ENCODE measurements around the gene UBE2K. TPM values are rescaled to one million over a fixed set of nuclear protein-coding genes. Genes with fewer than 3 reads are reported as not detected.
"Not testable (repeated sequence)": the region's sequence is repeated elsewhere in the genome, so short reads cannot be mapped to it uniquely, and the experiment has no call there.

Gene UBE2K
- total RNA-seq, 1 donor from 2014 or later: 87.5 TPM

DNA sequence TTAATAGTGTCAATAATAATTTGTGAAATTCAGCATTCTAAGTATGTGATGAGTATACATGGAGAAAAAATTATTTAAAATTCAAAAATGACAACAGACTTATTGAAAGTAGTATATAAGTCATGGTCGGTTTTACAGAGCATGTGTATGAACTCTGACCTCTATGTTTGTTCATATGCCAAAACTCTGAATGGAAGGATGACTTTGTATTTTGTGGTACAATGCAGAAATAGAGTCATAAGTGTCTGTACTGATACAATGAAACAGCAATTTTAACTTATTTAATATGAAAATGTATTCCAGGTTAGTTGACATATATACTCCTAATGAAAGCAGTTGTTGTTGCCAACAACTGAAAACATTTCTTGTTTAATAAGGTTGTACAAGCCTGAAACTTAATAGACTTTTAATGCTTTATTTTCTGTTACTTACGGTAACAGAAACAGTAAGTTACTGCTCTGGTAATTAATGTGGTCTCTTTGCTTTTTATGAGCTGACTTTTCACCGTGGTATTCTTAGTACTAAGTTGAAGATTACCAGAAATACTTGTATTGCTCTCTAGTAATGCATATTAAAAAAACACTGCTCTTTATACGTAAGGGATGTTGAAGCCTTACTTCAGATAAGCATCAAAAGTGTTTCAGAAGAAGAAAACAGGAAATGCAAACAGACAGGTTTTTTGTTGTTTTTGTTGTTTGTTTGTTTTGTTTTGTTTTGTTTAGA is 1.9 kb downstream of the UBE2K start:
- Mint-ChIP-seq H3K36me3 (ENCODE audit: low read depth) (no peaks in the 10 kb centered on the region), H3K4me1 (ENCODE audit: low read depth) (peaks cover 38% of the 10 kb centered on the region), H3K9me3 (ENCODE audit: low read depth) (no peaks in the 10 kb centered on the region), H3K27ac (ENCODE audit: unreplicated experiment) (peak overlapping the region; percentile 98), H3K4me3 (ENCODE audit: unreplicated experiment) (peak overlapping the region; percentile 100), H3K27me3 (ENCODE audit: low read depth) (no peaks in the 10 kb centered on the region)
- no peak for DNase-seq (ENCODE audit: low spot score)
- TF ChIP-seq, protein P1, sequence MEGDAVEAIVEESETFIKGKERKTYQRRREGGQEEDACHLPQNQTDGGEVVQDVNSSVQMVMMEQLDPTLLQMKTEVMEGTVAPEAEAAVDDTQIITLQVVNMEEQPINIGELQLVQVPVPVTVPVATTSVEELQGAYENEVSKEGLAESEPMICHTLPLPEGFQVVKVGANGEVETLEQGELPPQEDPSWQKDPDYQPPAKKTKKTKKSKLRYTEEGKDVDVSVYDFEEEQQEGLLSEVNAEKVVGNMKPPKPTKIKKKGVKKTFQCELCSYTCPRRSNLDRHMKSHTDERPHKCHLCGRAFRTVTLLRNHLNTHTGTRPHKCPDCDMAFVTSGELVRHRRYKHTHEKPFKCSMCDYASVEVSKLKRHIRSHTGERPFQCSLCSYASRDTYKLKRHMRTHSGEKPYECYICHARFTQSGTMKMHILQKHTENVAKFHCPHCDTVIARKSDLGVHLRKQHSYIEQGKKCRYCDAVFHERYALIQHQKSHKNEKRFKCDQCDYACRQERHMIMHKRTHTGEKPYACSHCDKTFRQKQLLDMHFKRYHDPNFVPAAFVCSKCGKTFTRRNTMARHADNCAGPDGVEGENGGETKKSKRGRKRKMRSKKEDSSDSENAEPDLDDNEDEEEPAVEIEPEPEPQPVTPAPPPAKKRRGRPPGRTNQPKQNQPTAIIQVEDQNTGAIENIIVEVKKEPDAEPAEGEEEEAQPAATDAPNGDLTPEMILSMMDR (IDR thresholded peaks at IDR 0.05): no peak

DNA sequence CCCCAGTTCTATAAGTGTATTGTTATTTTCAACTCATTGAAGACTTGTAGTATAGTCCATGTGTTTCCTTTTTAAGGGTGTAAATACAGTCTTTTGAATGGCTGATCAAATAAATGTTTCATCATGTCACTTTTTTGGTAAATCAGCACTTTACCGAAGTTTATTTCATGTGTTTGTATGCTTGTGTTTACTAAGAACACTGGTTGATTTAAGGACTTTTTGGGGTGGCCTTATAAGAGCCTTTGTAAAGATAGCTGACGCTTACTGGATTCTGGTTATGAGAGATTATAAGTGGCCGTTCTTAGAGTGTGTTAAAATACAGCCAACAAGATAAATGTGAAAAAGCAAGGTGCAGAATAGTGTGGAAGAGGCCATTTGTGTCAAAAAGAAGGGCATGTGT is 2.6 kb downstream of the UBE2K start:
- TF ChIP-seq, protein P1 (IDR thresholded peaks at IDR 0.05): no peak
- peak overlapping the region; percentile 72 for H3K27ac Mint-ChIP-seq (ENCODE audit: unreplicated experiment)
- no peak for DNase-seq (ENCODE audit: low spot score)
- no peaks in the 10 kb centered on the region for H3K9me3 Mint-ChIP-seq (ENCODE audit: low read depth)
- no peaks in the 10 kb centered on the region for H3K27me3 Mint-ChIP-seq (ENCODE audit: low read depth)
- peak overlapping the region; percentile 100 for H3K4me3 Mint-ChIP-seq (ENCODE audit: unreplicated experiment)
- H3K4me1 Mint-ChIP-seq (ENCODE audit: low read depth): peaks cover 40% of the 10 kb centered on the region
- no peaks in the 10 kb centered on the region for H3K36me3 Mint-ChIP-seq (ENCODE audit: low read depth)

DNA sequence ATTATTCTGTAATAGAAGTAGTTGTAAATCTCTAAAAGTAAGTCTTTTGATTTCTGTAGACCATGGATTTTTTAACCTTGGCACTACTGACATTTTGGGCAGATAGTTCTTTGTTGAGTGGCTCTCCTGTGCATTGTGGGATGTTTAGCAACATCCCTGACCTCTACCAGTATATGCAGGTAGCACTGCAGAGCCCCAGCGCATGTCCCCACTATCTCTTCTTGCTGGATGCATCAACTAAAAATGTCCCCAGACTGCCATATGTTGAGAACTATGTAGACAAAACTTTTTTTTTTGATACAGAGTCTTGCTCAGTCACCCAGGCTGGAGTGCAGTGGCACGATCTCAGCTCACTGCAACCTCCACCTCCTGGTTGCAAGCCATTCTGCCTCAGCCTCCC is 4.8 kb downstream of the UBE2K start:
- Mint-ChIP-seq H3K27ac (ENCODE audit: unreplicated experiment) (peak overlapping the region; percentile 45), H3K4me3 (ENCODE audit: unreplicated experiment) (no peak overlapping the region), H3K27me3 (ENCODE audit: low read depth) (no peaks in the 10 kb centered on the region), H3K4me1 (ENCODE audit: low read depth) (peaks cover 44% of the 10 kb centered on the region), H3K9me3 (ENCODE audit: low read depth) (no peaks in the 10 kb centered on the region), H3K36me3 (ENCODE audit: low read depth) (no peaks in the 10 kb centered on the region)
- TF ChIP-seq, protein P1 (IDR thresholded peaks at IDR 0.05): no peak
- no peak for DNase-seq (ENCODE audit: low spot score)

DNA sequence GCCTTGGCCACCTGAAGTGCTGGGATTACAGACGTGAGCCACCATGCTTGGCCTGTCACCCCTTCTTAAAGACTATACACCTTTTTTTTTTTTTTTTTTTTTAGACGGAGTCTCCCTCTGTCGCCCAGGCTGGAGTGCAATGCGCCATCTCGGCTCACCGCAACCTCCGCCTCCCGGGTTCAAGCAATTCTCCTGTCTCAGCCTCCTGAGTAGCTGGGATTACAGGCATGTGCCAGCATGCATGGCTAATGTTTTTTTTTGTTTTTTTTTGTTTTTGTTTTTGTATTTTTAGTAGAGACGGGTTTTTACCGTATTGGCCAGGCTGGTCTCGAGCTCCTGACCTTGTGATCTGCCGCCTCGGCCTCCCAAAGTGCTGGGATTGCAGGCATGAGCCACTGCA is 6.9 kb downstream of the UBE2K start:
- Mint-ChIP-seq H3K27ac (ENCODE audit: unreplicated experiment) (peak overlapping the region; percentile 30), H3K4me1 (ENCODE audit: low read depth) (peaks cover 56% of the 10 kb centered on the region)
- H3K27me3 Mint-ChIP-seq (ENCODE audit: low read depth); DNase-seq (ENCODE audit: low spot score); H3K4me3 Mint-ChIP-seq (ENCODE audit: unreplicated experiment); H3K36me3 Mint-ChIP-seq (ENCODE audit: low read depth); H3K9me3 Mint-ChIP-seq (ENCODE audit: low read depth): not testable (repeated sequence)

DNA sequence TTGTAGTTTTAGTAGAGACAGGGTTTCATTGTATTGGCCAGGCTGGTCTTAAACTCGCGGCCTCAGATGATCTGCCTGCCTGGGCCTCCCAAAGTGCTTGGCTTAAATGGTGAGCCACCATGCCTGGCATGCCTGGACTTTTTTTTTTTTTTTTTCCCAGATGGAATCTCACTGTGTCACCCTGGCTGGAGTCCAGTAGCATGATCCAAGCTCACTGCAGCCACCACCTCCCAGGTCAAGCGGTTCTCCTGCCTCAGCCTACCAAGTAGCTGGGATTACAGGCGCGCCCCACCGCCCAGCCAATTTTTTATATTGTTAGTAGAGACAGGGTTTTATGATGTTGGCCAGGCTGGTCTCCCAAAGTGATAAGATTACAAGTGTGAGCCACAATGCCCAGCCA is 8.4 kb downstream of the UBE2K start:
- Mint-ChIP-seq H3K27me3 (ENCODE audit: low read depth) (no peaks in the 10 kb centered on the region), H3K4me3 (ENCODE audit: unreplicated experiment) (no peak overlapping the region), H3K4me1 (ENCODE audit: low read depth) (peaks cover 45% of the 10 kb centered on the region), H3K9me3 (ENCODE audit: low read depth) (no peaks in the 10 kb centered on the region), H3K27ac (ENCODE audit: unreplicated experiment) (peak overlapping the region; percentile 93), H3K36me3 (ENCODE audit: low read depth) (no peaks in the 10 kb centered on the region)
- no peak for DNase-seq (ENCODE audit: low spot score)
- TF ChIP-seq, protein P1 (IDR thresholded peaks at IDR 0.05): no peak
